IMR-90 (cell line): ENCODE measurements around the gene CHRM4.

Source experiments
- CEBPB ChIP-seq: IDR thresholded peaks from 2 replicates; pipeline ENCODE4 v1.6.1; 2012; ENCODE audit warnings: low read depth, low read length, improper control_type of control experiment
- CHD1 ChIP-seq: IDR thresholded peaks from 2 replicates; pipeline ENCODE4 v1.6.1; 2012; ENCODE audit warnings: low read depth, low read length, improper control_type of control experiment
- FOS ChIP-seq: fragments of 150-350 bp; IDR thresholded peaks from 2 replicates; pipeline ENCODE4 v1.6.1; 2016; ENCODE audit warnings: low read depth, low read length
- MAZ ChIP-seq: IDR thresholded peaks from 2 replicates; pipeline ENCODE4 v1.6.1; 2012; ENCODE audit warnings: low read depth, mild to moderate bottlenecking, low read length, improper control_type of control experiment, moderate library complexity, borderline replicate concordance
- MXI1 ChIP-seq: IDR thresholded peaks from 2 replicates; pipeline ENCODE4 v1.6.1; 2012; ENCODE audit warnings: low read depth, mild to moderate bottlenecking, low read length, moderate library complexity, borderline replicate concordance
- NFE2L2 ChIP-seq: fragments of 150-350 bp; IDR thresholded peaks from 2 replicates; pipeline ENCODE4 v1.6.1; 2016; ENCODE audit warnings: low read depth, mild to moderate bottlenecking, low read length
- POLR2A ChIP-seq: IDR thresholded peaks from 2 replicates; pipeline ENCODE4 v1.6.1; 2012; ENCODE audit warnings: mild to moderate bottlenecking, low read depth, low read length
- RCOR1 ChIP-seq: IDR thresholded peaks from 2 replicates; pipeline ENCODE4 v1.6.1; 2012; ENCODE audit warnings: mild to moderate bottlenecking, low read length, improper control_type of control experiment; ENCODE audit not compliant: insufficient replicate concordance
- SMC3 ChIP-seq: fragments of 150-350 bp; IDR thresholded peaks from 2 replicates; pipeline ENCODE4 v1.6.1; 2016; ENCODE audit warnings: low read depth, mild to moderate bottlenecking, antibody characterized with exemption, low read length, moderate library complexity
- TF ChIP-seq, protein P1 (sequence below): conservative IDR thresholded peaks from 2 replicates; pipeline ENCODE4 v1.5.1; 2012; ENCODE audit warnings: mild to moderate bottlenecking, low read depth, low read length, improper control_type of control experiment

DNA sequence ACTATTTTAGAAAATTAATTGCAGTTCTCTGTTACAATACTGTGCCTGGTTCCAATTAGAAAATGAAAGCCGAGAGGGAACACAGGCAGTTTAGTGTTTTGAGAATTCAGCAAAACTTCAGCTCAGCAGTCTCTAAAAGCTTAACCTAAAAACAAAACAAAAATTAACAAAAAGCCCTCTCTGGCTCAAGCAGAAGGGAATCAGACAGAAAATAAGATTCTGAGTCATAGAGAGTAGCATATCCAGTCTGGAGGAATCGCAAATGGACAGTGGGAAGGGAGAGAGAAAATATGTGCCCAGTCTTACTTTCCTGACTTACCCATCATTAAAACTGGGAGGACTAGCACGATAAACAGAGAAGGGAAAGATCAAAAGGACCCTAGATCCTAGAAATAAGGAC, 38.1 kb upstream of the CHRM4 start:
- TF ChIP-seq POLR2A (no peak), MAZ (no peak), NFE2L2 (no peak), MXI1 (no peak), RCOR1 (no peak), FOS (no peak), SMC3 (no peak), CEBPB (no peak), CHD1 (no peak)
- TF ChIP-seq, protein P1, sequence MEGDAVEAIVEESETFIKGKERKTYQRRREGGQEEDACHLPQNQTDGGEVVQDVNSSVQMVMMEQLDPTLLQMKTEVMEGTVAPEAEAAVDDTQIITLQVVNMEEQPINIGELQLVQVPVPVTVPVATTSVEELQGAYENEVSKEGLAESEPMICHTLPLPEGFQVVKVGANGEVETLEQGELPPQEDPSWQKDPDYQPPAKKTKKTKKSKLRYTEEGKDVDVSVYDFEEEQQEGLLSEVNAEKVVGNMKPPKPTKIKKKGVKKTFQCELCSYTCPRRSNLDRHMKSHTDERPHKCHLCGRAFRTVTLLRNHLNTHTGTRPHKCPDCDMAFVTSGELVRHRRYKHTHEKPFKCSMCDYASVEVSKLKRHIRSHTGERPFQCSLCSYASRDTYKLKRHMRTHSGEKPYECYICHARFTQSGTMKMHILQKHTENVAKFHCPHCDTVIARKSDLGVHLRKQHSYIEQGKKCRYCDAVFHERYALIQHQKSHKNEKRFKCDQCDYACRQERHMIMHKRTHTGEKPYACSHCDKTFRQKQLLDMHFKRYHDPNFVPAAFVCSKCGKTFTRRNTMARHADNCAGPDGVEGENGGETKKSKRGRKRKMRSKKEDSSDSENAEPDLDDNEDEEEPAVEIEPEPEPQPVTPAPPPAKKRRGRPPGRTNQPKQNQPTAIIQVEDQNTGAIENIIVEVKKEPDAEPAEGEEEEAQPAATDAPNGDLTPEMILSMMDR = no peak
